ENCODE data around the gene XCL2. TPM values are rescaled to one million over a fixed set of nuclear protein-coding genes. Genes with fewer than 3 reads are reported as not detected.

XCL2 gene
- total and polyA plus RNA-seq, 2 of the 4 experiments (the other 2 are of a cell fraction): not detected

DNA sequence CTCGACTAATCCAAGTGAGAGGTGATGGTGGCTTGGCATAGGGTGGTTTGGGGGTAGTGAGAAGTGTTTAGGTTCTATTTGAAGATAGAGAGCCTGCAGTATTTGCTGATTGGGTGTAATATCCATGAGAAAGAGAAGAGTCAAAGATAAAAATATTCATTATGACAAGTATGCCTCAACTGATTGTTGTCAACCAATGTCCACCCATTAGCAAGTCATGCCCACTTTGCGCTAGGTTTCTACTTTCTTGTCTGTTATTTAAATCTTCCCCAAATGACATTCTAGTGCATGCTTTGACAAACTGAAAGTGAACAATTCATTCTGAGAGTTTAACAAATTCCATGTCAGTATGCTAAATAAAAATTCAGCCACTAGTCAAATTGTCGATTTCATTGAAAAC is 28.8 kb upstream of the XCL2 start:
- Histone ChIP-seq H3K4me2 (ENCODE audit: low read depth, low read length) (no peak overlapping the region), H3K18ac (ENCODE audit: low read depth, low read length) (no peak overlapping the region), H3K56ac (ENCODE audit: extremely low read depth, insufficient read depth, low read length) (no peak overlapping the region), H3K9ac (ENCODE audit: low read depth, low read length) (no peak overlapping the region), H2AK5ac (ENCODE audit: low read depth, low read length) (no peak overlapping the region), H3K23ac (ENCODE audit: low read depth, low read length) (no peak overlapping the region), H3K79me1 (ENCODE audit: low read depth in 1 of 2, low read length in 2 of 2) (no peaks in the 10 kb centered on the region), H4K91ac (ENCODE audit: insufficient read depth, low read depth, low read length) (no peak overlapping the region), H2BK15ac (ENCODE audit: low read depth, low read length) (no peak overlapping the region), H4K8ac (ENCODE audit: low read depth in 2 of 2, low read length in 2 of 2) (no peak overlapping the region), H2AFZ (replicated peaks; ENCODE audit: low read length, poor library complexity) (no peak overlapping the region), H4K20me1 (ENCODE audit: insufficient read depth, low read length) (no peaks in the 10 kb centered on the region), H3K9me3 (ENCODE audit: control insufficient read depth, insufficient read depth, low read length) (no peaks in the 10 kb centered on the region), H2BK5ac (ENCODE audit: low read depth, low read length, poor library complexity, severe bottlenecking) (no peak overlapping the region), H3K36me3 (ENCODE audit: control insufficient read depth, insufficient read depth, low read length) (no peaks in the 10 kb centered on the region), H3K14ac (replicated peaks; ENCODE audit: low read depth, low read length) (no peak overlapping the region), H3K4ac (ENCODE audit: low read depth, low read length) (no peak overlapping the region), H3K9me1 (ENCODE audit: insufficient read depth, low read length) (no peaks in the 10 kb centered on the region), H4K5ac (ENCODE audit: low read depth, low read length) (no peak overlapping the region), H3K4me3 (ENCODE audit: insufficient read depth, low read depth, low read length) (no peak overlapping the region), H3K27me3 (ENCODE audit: control insufficient read depth, insufficient read depth, low read length) (peaks cover 3% of the 10 kb centered on the region; the same call in 1 of the 2 replicates), H3K4me1 (ENCODE audit: control insufficient read depth, insufficient read depth, low read length) (no peaks in the 10 kb centered on the region), H2AK9ac (replicated peaks; ENCODE audit: low read depth, low read length, poor library complexity) (no peak overlapping the region), H2BK20ac (ENCODE audit: low read depth, low read length) (no peak overlapping the region), H2BK120ac (ENCODE audit: low read depth, low read length) (no peak overlapping the region), H3K27ac (ENCODE audit: insufficient read depth, low read length) (no peak overlapping the region)
- CTCF ChIA-PET: interaction anchor here (0.7 kb wide), 1 partner anchor 67 kb away, joined by 3 read pairs; no protein-coding TSS in a partner anchor
- 100% methylated on average over 1 of the region's 3 CpGs; no CpG with 5 or more reads in 1 of the 2 experiments for WGBS, 2 experiments (ENCODE audit: extremely low coverage in 2 of 2, insufficient read length in 1 of 2)
- POLR2A ChIA-PET (ENCODE audit: unreplicated experiment): no interaction called here
- TF ChIP-seq RAD21 (IDR thresholded peaks at IDR 0.05; ENCODE audit: low read length) (no peak), FOS (IDR thresholded peaks at IDR 0.05; ENCODE audit: low read depth, low read length) (no peak), POLR2A (IDR thresholded peaks at IDR 0.05; ENCODE audit: low read depth, low read length) (no peak), MXI1 (IDR thresholded peaks at IDR 0.05; ENCODE audit: borderline replicate concordance, low read depth, low read length) (no peak), SMC3 (IDR thresholded peaks at IDR 0.05; ENCODE audit: low read depth, low read length) (no peak), MAFK (IDR thresholded peaks at IDR 0.05; ENCODE audit: low read depth, low read length) (no peak), BHLHE40 (IDR thresholded peaks at IDR 0.05; ENCODE audit: low read depth, low read length) (no peak), CHD1 (IDR thresholded peaks at IDR 0.05; ENCODE audit: low read depth, low read length) (no peak), NFE2L2 (IDR thresholded peaks at IDR 0.05; ENCODE audit: low read depth, low read length) (no peak), RCOR1 (IDR thresholded peaks at IDR 0.05; ENCODE audit: insufficient replicate concordance, low read length) (no peak), CEBPB (IDR thresholded peaks at IDR 0.05; ENCODE audit: low read depth, low read length) (no peak), RFX5 (IDR thresholded peaks at IDR 0.05; ENCODE audit: low read depth, low read length) (no peak), MAZ (IDR thresholded peaks at IDR 0.05; ENCODE audit: borderline replicate concordance, low read depth, low read length) (no peak)
- TF ChIP-seq, protein P1, sequence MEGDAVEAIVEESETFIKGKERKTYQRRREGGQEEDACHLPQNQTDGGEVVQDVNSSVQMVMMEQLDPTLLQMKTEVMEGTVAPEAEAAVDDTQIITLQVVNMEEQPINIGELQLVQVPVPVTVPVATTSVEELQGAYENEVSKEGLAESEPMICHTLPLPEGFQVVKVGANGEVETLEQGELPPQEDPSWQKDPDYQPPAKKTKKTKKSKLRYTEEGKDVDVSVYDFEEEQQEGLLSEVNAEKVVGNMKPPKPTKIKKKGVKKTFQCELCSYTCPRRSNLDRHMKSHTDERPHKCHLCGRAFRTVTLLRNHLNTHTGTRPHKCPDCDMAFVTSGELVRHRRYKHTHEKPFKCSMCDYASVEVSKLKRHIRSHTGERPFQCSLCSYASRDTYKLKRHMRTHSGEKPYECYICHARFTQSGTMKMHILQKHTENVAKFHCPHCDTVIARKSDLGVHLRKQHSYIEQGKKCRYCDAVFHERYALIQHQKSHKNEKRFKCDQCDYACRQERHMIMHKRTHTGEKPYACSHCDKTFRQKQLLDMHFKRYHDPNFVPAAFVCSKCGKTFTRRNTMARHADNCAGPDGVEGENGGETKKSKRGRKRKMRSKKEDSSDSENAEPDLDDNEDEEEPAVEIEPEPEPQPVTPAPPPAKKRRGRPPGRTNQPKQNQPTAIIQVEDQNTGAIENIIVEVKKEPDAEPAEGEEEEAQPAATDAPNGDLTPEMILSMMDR (conservative IDR thresholded peaks at IDR 0.05; ENCODE audit: low read depth, low read length): no peak
- TF ChIP-seq, protein P2, sequence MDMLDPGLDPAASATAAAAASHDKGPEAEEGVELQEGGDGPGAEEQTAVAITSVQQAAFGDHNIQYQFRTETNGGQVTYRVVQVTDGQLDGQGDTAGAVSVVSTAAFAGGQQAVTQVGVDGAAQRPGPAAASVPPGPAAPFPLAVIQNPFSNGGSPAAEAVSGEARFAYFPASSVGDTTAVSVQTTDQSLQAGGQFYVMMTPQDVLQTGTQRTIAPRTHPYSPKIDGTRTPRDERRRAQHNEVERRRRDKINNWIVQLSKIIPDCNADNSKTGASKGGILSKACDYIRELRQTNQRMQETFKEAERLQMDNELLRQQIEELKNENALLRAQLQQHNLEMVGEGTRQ (IDR thresholded peaks at IDR 0.05; ENCODE audit: low read depth, low read length): no peak
- TF ChIP-seq, protein P3, sequence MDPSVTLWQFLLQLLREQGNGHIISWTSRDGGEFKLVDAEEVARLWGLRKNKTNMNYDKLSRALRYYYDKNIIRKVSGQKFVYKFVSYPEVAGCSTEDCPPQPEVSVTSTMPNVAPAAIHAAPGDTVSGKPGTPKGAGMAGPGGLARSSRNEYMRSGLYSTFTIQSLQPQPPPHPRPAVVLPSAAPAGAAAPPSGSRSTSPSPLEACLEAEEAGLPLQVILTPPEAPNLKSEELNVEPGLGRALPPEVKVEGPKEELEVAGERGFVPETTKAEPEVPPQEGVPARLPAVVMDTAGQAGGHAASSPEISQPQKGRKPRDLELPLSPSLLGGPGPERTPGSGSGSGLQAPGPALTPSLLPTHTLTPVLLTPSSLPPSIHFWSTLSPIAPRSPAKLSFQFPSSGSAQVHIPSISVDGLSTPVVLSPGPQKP (IDR thresholded peaks at IDR 0.05; ENCODE audit: borderline replicate concordance, low read depth, low read length): no peak
- in situ Hi-C loops (cut with MboI; ENCODE audit: low sequenced_read_pairs): loop anchor here (5.0 kb wide), 1 partner anchor 130 kb away; no protein-coding TSS in a partner anchor
- no TSS peak for BruUV-seq (replicated peaks)
- ATAC-seq (ENCODE audit: low read depth) (no peak), DNase-seq (no peak)
- dilution Hi-C loops (cut with HindIII; ENCODE audit: low sequenced_read_pairs, unreplicated experiment): no loop called here
- intact Hi-C loops (cut with micrococcal nuclease): loop anchor here (1.0 kb wide), 1 partner anchor 26 kb away; no protein-coding TSS in a partner anchor
